Fibroblast of the aortic adventitia (primary cell): ENCODE measurements around the gene PRMT9. TPM values are rescaled to one million over a fixed set of nuclear protein-coding genes. Genes with fewer than 3 reads are reported as not detected.

Experiments
- DNase-seq: peaks from one replicate; pipeline ENCODE4 v3.0.0-alpha.2; 2010; ENCODE audit warnings: low read depth
- H3K4me3 ChIP-seq: 2 replicates; pipeline ENCODE4 v1.5.1; 2011; ENCODE audit warnings: low read depth, mild to moderate bottlenecking, control low read depth, low read length, moderate library complexity
- CTCF ChIP-seq: IDR thresholded peaks from 2 replicates; pipeline ENCODE4 v1.5.1; 2011; ENCODE audit warnings: mild to moderate bottlenecking, low read length, control low read depth, inconsistent platforms; ENCODE audit not compliant: insufficient read depth
- total RNA-seq: library from RNA; depleted of rRNA; stranded (reverse); fragments of >200 nt; gene quantifications from 2 replicates; pipeline ENCODE4 v1.2.3, GENCODE V29; 2012; ENCODE audit warnings: low replicate concordance

PRMT9 gene
- total RNA-seq, 1 donor: 10.4 TPM

- TF ChIP-seq CTCF: no peak
- DNase-seq: no peak
- no peak overlapping the region for H3K4me3 ChIP-seq
These were observed 40.7 kb upstream of the PRMT9 start for GRCh38 chr4:147724468-147725201.

- DNase-seq: peak; percentile 89
- H3K4me3 ChIP-seq: no peak overlapping the region
- no peak for TF ChIP-seq CTCF
These were observed 39.4 kb upstream of the PRMT9 start for GRCh38 chr4:147723326-147723725.

GRCh38 chr4:147717878-147718277 is 33.9 kb upstream of the PRMT9 start:
- no peak for TF ChIP-seq CTCF
- DNase-seq: no peak
- H3K4me3 ChIP-seq: no peak overlapping the region

- peak; percentile 94 for DNase-seq
- TF ChIP-seq CTCF: no peak
- no peak overlapping the region for H3K4me3 ChIP-seq
These were observed 30.8 kb upstream of the PRMT9 start for GRCh38 chr4:147714575-147715401.

- DNase-seq: peak; percentile 73
- TF ChIP-seq CTCF: peak; percentile 7
- H3K4me3 ChIP-seq: no peak overlapping the region
These were observed 26.0 kb upstream of the PRMT9 start for GRCh38 chr4:147709999-147710398.

- peak; percentile 84 for TF ChIP-seq CTCF
- peak; percentile 69 for DNase-seq
- no peak overlapping the region for H3K4me3 ChIP-seq
These were observed 24.1 kb upstream of the PRMT9 start for GRCh38 chr4:147707892-147708672.
